HG02943 (cell line): Measurements from ENCODE around the gene SLC6A20.

ENCODE experiments used
- ATAC-seq: cut with Tn5 transposase; IDR thresholded peaks from one replicate; pipeline ENCODE4 v1.9.1; 2021; ENCODE audit warnings: mild to moderate bottlenecking, low read depth, moderate library complexity; ENCODE audit not compliant: unreplicated experiment

The SLC6A20 gene

DNA sequence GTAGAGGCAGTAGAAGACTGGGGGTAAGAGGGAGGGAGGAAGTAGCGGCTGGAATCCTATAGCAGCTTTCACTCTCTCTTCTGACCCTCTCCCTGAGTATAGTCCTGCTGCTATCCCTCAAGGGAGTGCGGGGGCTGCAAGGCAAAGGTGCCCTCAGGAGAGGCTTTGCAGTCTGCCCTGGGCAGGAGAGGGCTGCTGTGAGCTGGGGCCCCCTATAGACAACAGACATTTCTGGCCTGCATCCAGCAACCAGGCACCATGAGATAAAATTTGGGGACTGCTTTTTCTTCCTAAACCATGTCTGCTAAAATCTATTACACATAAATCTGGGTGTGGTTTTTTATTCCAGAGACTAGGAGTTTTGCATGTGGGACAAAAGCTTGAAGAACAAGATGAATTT lies 59.1 kb downstream of the SLC6A20 start:
- ATAC-seq = no peak

DNA sequence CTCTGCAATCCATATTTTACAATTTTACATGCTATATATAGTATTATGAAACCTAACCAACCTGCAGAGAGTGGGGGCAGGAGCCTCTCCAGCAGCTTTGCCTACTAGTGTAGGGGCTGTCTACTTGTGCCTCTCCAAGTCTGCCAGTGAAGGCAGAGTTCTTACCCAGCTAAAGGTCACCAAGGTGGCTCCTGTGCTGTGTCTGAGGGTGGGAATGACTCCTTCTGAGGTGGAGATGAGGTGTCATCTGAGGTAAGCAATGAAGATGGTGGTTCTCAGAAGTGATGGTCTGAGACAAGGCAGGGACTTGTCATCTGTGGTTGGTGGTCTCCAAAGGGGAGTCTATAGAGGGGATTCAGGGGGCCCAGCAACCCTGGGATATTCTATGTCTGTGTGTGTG lies 59.6 kb downstream of the SLC6A20 start:
- no peak for ATAC-seq

DNA sequence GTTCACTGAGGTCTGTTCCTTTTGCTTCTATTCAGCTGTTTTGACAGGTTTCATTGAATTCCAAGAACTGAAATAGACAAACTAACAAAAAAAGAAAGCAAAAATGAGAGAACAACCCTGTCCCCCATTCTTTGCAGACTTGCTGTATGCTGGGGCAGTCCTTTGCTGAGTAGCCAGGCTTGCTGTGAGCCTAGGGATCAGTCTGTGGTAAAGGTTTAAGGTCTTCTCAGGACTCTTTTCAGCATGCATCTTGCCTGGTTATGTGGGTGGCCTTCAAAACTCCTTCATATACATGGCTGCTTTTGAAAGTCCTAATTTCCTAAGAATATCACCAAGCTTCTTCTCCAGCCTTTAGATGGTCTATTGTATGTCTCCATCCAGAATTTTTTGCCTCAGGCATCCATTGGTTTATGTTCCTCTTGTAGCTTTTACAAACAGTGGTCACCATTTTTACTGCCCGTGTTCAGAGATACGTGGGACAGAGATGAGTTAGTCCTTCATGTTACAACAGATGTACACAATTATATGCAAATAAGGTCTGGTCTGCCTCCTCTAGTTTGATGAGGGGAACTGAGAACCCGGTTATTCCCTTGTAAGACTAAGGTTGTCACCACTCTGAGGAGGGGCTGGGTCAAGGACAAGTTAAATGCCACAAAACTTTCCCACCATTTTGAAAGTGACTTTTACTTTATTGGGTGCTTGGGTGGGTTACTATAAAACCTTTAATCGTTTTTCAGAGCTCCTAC lies 65.8 kb downstream of the SLC6A20 start:
- ATAC-seq = no peak

DNA sequence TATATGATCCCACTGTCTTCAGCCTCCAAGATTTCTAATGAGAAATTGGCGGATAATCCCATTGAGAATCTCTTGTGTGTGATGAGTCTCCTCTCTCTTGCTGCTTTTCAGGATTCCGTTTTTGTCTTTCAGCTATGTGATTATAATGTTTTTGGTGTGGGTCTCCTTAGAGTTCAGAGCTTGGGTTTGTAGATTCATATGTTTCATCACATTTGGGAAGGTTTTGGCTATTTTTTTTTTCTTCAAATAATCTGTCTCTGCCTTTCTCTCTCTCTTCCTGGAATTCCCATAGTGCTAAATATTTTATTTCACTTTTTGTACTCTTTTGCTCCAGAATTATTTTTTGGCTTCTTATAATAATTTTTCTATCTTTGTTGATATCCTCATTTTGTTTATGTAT lies 66.7 kb downstream of the SLC6A20 start:
- ATAC-seq = no peak

DNA sequence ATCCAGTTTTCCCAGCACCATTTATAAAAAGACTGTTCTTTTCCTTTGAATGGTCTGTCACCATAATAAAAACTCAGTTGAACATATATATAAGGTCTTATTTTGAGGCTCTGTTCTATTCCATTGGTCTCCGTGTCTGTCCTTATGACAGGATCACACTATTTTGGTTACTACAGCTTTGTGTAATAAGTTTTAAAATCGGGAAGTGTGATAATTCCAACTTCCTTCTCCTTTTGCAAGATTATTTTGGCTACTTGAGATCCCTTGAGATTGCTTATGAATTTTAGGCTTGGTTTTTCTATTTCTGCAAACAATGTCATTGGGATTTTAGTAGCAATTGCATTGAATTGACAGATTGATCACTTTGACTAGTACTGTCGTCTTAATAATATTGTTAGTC lies 71.4 kb downstream of the SLC6A20 start:
- no peak for ATAC-seq

DNA sequence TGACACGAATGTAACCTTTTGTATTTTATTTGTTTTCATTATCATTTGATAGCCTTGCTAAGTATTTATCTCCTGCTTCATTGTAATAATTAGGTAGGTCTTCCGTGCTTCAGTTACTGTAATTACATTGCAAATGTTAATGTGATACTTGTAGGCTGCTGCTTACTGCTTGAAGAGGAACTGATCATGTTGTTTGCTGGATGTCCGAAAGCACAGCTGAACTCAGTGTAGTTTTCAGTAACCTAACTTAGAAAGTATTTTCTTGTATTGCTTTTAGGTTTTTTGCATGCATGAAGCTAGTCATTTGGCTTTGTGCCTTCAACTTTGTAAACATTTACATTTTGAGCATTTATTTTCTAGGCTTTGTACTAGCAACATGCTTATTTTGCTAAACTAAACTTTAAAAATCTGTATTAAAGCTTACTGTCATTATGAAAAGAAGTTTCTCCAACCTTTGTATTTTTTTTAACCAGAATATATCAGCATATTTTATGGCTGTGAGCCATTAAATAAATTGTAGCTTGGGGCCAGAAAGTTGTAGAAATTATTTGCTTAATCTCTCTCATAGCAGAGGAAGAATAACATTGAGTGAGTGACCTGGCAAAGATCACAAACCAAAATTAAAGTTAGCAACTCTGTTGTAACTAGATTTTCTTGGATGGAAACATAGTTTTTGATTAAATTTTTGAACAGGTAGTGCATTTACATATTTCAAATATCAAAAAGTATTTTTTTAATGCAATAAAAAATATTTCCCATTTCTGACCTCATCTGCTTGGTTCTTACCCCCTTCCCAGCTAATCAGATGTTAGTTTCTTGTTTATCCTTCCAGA lies 76.5 kb downstream of the SLC6A20 start:
- no peak for ATAC-seq

DNA sequence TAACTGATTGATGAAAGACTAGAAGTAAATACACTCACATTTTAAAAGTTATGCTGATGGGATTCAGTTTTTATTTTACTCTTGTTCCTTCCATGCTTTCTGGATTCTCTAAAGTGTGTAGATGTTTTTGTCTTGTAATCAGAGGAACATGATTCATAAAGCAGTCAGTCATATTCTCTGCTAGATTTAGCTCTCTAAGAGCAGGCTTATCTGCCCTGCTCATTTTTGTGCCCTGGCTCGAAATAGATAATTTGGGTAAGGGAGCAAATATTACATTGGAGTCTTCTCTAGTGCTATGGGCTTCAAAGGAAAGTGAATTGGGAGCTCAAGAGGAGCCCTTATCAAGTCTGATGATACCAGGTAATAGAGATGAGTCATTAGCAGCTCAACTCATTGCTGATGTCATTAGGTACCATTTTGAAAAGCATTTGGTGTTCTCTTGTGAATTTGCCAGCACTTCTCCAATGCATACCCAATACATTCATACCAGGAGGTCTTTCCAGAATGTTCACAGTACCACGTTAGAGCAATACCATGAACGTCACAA lies 79.5 kb downstream of the SLC6A20 start:
- no peak for ATAC-seq

DNA sequence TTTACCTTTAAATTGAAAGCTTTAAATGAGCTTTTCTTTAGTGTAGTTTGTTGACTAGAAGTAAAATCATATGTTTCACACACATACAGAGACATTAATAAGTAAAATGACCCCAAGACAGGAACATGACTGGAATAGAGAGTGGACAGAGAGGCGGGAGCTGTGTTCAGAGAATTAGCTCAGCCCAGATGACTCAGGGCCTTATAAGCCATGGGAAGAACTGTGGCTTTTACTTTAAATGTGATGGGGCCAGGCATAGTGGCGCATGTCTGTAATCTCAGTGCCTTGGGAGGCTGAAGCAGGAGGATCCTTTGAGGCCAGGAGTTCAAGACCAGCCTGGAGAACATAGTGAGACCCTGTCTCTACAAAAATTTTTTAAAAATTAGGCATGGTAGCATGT lies 80.4 kb downstream of the SLC6A20 start:
- no peak for ATAC-seq

DNA sequence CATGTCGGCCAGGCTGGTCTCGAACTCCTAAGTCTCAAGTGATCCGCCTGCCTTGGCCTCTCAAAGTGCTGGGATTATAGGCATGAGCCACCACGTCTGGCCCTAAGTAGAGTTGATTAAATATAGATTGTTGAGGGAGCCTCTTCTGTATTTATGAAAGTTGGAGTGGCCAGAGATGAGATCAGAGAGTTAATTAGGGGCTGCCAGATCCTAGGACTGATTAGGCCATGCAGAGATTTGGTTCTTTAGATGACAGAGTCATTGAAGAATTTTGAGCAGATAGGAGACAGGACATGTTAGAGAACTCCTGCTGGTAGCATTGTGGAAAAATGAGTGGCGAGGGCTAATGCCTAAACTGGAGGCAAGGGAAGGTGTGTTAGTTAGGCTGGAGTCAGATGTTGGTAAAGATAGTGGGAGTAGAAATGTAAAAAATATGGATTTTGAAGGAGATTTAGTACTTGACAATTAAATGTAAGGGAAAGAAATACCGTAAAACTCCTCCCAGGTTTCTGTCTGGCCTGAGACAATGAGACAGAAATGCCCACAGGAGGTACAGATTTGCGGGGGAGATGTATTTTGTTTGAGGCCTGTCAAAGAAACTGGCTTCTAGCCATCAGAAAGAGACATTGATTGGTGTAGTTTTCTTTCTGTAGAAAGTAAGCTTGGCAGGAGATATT lies 83.8 kb downstream of the SLC6A20 start:
- no peak for ATAC-seq

DNA sequence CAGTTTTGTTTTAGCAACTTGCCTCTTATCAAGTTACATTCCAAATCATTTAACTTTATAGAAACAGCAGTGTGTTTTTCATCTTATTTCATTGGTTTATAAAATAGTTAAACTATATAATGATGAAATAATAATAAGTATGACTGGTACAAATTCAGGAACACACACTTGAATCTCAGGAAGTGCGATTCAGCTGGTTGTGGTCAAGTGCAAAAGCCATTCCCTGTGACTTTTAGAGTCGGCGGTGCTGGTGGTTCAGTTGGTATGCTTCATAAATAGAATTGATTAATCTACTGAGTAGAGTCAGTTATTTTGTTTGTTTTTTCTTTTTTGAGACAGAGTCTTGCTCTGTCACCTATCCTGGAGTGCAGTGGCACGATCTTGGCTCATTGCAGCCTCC lies 84.4 kb downstream of the SLC6A20 start:
- ATAC-seq = no peak

DNA sequence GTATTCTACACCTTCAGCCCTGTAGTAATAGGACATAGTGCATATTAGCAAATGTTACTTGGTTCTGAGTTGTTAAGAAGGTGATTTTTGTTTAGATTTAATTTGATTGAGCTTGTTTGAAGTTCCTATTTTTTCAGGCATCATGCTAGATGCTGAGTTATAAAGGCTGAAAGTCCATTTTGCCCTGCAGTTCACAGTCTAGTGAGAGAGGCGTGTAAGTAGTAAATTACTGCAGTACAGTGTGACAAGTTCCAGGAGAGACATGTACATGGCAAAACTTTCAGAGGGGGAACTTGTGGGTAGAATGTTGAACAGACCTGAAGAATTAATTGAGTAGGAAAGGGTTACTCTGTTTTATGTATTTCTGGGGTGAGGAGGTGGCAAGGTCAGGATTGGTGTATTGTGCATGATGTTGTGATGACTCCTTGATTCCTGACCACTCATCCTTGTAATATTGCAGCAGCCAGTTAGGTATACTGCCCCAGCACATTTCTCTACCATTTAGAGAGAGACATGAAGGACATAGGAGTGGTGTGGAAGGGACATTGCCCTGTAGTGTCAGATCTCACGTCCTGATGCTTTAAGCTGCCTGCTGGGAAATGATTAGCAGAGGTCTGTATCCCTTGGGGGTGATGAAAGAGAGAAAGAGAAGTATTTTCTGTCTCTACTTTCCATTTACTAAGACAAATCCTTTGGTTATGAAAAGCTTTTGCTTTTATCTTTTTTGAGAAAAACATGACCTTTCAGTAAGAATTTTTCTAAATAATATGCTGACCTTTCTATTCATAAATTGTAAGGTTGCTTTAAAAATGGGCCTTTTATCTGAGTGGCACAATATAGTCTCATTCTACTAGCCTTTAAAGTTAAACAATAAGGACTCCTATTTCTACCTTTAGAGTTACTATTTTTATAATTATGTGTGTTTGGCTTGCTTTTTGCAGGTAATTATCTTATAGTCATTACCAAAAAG lies 90.2 kb downstream of the SLC6A20 start:
- ATAC-seq = no peak
